H1 (cell line): ENCODE data around the gene TBC1D9. TPM values are rescaled to one million over a fixed set of nuclear protein-coding genes. Genes with fewer than 3 reads are reported as not detected.

Source experiments
- ATF2 ChIP-seq: IDR thresholded peaks from 2 replicates; pipeline ENCODE4 v1.6.1; 2012; ENCODE audit warnings: low read length, inconsistent platforms
- CHD1 ChIP-seq: IDR thresholded peaks from 2 replicates; pipeline ENCODE4 v1.6.1; 2012; ENCODE audit warnings: low read depth, low read length, improper control_type of control experiment
- EP300 ChIP-seq, 2 experiments: IDR thresholded peaks; 1 replicate in 1 of 2; 2 replicates in 1 of 2; pipeline ENCODE4 v1.6.1; 2011 to 2012; ENCODE audit warnings: low read depth in 2 of 2, low read length in 2 of 2, mild to moderate bottlenecking in 2 of 2, borderline replicate concordance in 1 of 2, inconsistent platforms in 1 of 2, moderate library complexity in 1 of 2
- HDAC2 ChIP-seq, 2 experiments: fragments of 300-600 bp in 1 of 2; sonication (generic) in 1 of 2; IDR thresholded peaks; 2 replicates each; pipeline ENCODE4 v1.6.1; 2011 to 2012; ENCODE audit warnings: low read depth in 2 of 2, low read length in 2 of 2, mild to moderate bottlenecking in 2 of 2, moderate library complexity in 2 of 2, borderline replicate concordance in 1 of 2, inconsistent platforms in 1 of 2
- MAFK ChIP-seq: IDR thresholded peaks from 2 replicates; pipeline ENCODE4 v1.6.1; 2012; ENCODE audit warnings: low read depth, mild to moderate bottlenecking, improper control_type of control experiment, low read length
- polyA plus RNA-seq, 7 experiments: library from polyadenylated mRNA; depleted of rRNA in 3 of 7; stranded (reverse) in 5 of 7; unstranded in 2 of 7; fragments of >200 nt in 5 of 7; fragments of 200-250 nt in 2 of 7; gene quantifications; 1 replicate in 5 of 7; 2 replicates in 1 of 7; 4 replicates in 1 of 7; pipeline versions ENCODE4 v1.2.1 to v1.2.3, GENCODE V29; 2011 to 2013; ENCODE audit warnings: missing spikeins in 2 of 7, mixed read lengths in 2 of 7
- total RNA-seq: library from RNA; stranded (reverse); fragmentation: NEBNext Ultra II Directional; extraction: Animal tissue kit (Norgen Biotek cat#: 25700); gene quantifications from 2 replicates; pipeline ENCODE4 v1.2.1, GENCODE V29; 2021
- TF ChIP-seq, protein P1 (sequence below): fragments of 300-600 bp; sonication (generic); IDR thresholded peaks from 2 replicates; pipeline ENCODE4 v1.7.1; 2012; ENCODE audit warnings: low read length, moderate library complexity, mild to moderate bottlenecking, inconsistent platforms; ENCODE audit not compliant: insufficient replicate concordance
- TF ChIP-seq, protein P2 (sequence below): IDR thresholded peaks from 2 replicates; pipeline ENCODE4 v1.6.1; 2012; ENCODE audit warnings: inconsistent platforms

Gene TBC1D9
- total and polyA plus RNA-seq, 2 of the 8 experiments (the other 6 are each of a cell fraction or from before 2014, with no cell fraction given): 0.94 to 1.0 TPM

DNA sequence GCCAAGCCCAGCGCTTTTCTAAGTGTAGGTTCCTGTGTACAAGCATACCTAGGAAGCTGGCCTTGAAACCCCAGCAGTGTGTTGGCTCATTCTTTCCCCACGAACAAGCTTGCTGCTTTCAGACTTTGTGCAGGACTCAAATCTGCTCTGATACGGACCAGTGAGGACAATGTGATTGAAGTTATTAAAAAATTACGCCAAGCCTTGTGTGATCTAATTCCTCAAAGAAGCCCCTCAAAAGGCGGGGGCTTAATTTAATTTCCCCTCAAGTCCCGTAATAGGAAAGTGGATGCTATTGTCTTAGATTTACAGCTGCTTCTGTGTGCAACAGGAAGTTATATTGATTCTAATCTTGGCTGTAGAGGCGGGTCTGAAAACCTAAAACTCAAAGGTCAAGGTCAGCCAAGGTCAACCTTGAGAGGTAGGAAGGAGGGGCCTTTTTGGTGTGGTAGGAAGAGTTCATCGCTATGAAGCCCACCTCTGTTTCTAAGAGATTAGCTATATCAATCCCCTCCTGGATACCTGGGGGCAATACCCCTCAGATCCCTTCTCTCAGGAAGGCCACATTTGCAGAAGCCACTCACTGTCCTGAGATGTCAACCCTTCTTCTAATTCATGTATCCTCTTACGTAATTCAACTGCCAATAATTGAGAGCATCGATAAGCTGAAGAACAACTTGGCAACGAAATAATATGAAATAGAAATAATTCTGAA is 45.1 kb downstream of the TBC1D9 start (continued):
- TF ChIP-seq, protein P1, sequence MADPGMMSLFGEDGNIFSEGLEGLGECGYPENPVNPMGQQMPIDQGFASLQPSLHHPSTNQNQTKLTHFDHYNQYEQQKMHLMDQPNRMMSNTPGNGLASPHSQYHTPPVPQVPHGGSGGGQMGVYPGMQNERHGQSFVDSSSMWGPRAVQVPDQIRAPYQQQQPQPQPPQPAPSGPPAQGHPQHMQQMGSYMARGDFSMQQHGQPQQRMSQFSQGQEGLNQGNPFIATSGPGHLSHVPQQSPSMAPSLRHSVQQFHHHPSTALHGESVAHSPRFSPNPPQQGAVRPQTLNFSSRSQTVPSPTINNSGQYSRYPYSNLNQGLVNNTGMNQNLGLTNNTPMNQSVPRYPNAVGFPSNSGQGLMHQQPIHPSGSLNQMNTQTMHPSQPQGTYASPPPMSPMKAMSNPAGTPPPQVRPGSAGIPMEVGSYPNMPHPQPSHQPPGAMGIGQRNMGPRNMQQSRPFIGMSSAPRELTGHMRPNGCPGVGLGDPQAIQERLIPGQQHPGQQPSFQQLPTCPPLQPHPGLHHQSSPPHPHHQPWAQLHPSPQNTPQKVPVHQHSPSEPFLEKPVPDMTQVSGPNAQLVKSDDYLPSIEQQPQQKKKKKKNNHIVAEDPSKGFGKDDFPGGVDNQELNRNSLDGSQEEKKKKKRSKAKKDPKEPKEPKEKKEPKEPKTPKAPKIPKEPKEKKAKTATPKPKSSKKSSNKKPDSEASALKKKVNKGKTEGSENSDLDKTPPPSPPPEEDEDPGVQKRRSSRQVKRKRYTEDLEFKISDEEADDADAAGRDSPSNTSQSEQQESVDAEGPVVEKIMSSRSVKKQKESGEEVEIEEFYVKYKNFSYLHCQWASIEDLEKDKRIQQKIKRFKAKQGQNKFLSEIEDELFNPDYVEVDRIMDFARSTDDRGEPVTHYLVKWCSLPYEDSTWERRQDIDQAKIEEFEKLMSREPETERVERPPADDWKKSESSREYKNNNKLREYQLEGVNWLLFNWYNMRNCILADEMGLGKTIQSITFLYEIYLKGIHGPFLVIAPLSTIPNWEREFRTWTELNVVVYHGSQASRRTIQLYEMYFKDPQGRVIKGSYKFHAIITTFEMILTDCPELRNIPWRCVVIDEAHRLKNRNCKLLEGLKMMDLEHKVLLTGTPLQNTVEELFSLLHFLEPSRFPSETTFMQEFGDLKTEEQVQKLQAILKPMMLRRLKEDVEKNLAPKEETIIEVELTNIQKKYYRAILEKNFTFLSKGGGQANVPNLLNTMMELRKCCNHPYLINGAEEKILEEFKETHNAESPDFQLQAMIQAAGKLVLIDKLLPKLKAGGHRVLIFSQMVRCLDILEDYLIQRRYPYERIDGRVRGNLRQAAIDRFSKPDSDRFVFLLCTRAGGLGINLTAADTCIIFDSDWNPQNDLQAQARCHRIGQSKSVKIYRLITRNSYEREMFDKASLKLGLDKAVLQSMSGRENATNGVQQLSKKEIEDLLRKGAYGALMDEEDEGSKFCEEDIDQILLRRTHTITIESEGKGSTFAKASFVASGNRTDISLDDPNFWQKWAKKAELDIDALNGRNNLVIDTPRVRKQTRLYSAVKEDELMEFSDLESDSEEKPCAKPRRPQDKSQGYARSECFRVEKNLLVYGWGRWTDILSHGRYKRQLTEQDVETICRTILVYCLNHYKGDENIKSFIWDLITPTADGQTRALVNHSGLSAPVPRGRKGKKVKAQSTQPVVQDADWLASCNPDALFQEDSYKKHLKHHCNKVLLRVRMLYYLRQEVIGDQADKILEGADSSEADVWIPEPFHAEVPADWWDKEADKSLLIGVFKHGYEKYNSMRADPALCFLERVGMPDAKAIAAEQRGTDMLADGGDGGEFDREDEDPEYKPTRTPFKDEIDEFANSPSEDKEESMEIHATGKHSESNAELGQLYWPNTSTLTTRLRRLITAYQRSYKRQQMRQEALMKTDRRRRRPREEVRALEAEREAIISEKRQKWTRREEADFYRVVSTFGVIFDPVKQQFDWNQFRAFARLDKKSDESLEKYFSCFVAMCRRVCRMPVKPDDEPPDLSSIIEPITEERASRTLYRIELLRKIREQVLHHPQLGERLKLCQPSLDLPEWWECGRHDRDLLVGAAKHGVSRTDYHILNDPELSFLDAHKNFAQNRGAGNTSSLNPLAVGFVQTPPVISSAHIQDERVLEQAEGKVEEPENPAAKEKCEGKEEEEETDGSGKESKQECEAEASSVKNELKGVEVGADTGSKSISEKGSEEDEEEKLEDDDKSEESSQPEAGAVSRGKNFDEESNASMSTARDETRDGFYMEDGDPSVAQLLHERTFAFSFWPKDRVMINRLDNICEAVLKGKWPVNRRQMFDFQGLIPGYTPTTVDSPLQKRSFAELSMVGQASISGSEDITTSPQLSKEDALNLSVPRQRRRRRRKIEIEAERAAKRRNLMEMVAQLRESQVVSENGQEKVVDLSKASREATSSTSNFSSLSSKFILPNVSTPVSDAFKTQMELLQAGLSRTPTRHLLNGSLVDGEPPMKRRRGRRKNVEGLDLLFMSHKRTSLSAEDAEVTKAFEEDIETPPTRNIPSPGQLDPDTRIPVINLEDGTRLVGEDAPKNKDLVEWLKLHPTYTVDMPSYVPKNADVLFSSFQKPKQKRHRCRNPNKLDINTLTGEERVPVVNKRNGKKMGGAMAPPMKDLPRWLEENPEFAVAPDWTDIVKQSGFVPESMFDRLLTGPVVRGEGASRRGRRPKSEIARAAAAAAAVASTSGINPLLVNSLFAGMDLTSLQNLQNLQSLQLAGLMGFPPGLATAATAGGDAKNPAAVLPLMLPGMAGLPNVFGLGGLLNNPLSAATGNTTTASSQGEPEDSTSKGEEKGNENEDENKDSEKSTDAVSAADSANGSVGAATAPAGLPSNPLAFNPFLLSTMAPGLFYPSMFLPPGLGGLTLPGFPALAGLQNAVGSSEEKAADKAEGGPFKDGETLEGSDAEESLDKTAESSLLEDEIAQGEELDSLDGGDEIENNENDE: no peak
- no peak for TF ChIP-seq ATF2
- TF ChIP-seq MAFK: no peak
- TF ChIP-seq, protein P2, sequence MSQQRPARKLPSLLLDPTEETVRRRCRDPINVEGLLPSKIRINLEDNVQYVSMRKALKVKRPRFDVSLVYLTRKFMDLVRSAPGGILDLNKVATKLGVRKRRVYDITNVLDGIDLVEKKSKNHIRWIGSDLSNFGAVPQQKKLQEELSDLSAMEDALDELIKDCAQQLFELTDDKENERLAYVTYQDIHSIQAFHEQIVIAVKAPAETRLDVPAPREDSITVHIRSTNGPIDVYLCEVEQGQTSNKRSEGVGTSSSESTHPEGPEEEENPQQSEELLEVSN: no peak
- TF ChIP-seq EP300 (IDR thresholded peaks at IDR 0.05; ENCODE audit: borderline replicate concordance in 1 of 2, low read depth in 2 of 2, low read length in 2 of 2): no peak
- TF ChIP-seq HDAC2 (IDR thresholded peaks at IDR 0.05; ENCODE audit: borderline replicate concordance in 1 of 2, low read depth in 2 of 2, low read length in 2 of 2): no peak
- no peak for TF ChIP-seq CHD1
